GM21447 (cell line): Measurements from ENCODE around the gene AKAP10.
A peak's percentile ranks its signal among the peaks of the same experiment; 100 is the strongest.
"Not testable (repeated sequence)": the region's sequence is repeated elsewhere in the genome, so short reads cannot be mapped to it uniquely, and the experiment has no call there.

Experiments
- ATAC-seq: cut with Tn5 transposase; IDR thresholded peaks from one replicate; pipeline ENCODE4 v1.9.1; 2021; ENCODE audit not compliant: unreplicated experiment

Gene AKAP10

GRCh38 chr17:19873346-19873745, 104.3 kb downstream of the AKAP10 start:
- no peak for ATAC-seq

- no peak for ATAC-seq
Observed at GRCh38 chr17:19868079-19868395, 109.6 kb downstream of the AKAP10 start.

- ATAC-seq = peak; percentile 42
Observed at GRCh38 chr17:19867329-19868078, 110.1 kb downstream of the AKAP10 start, which contains the start of gene ULK2. ULK2 (minus strand) TSS chr17:19867936; CDS start chr17:19867417, 519 bp downstream.

- ATAC-seq = peak; percentile 62
Observed at GRCh38 chr17:19867079-19867328, 110.6 kb downstream of the AKAP10 start.

GRCh38 chr17:19865021-19865420, 112.6 kb downstream of the AKAP10 start:
- no peak for ATAC-seq

GRCh38 chr17:19860647-19861177, 116.9 kb downstream of the AKAP10 start:
- ATAC-seq = not testable (repeated sequence)

- ATAC-seq = no peak
Observed at GRCh38 chr17:19857640-19858039, 120.0 kb downstream of the AKAP10 start.
